ENCODE data around the gene RNF144B.
"Not testable (repeated sequence)": the region's sequence is repeated elsewhere in the genome, so short reads cannot be mapped to it uniquely, and the experiment has no call there.

Gene RNF144B

DNA sequence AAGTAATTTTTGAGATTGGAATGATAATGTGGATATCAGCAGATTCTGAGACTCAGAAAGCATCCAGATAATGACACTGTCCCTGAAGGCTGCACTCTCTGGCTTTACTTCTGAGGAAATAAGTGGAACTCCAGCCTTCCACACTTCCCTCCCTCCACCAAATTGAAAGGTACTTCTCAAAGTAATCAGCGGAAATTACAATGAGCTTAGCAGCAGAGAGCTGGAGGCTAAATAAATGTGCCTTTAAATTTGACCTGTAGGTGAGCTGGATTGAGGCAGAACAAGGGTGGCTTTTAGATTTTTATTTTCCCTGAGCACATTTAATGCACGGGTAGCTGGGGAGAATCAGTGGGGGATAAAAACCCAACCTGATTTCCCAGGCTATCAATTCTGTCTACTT, 39.3 kb upstream of the RNF144B start:
- in situ Hi-C loops (cut with HindIII; ENCODE audit: low sequenced_read_pairs) = no loop called here
- no peak overlapping the region for H3K4me3 ChIP-seq (ENCODE audit: low read depth, low read length)
- no peak for TF ChIP-seq CTCF (IDR thresholded peaks at IDR 0.05; ENCODE audit: low read depth, low read length)

GRCh38 chr6:18349386-18349785, 37.8 kb upstream of the RNF144B start:
- no peak for TF ChIP-seq CTCF (IDR thresholded peaks at IDR 0.05; ENCODE audit: low read depth, low read length)
- in situ Hi-C loops (cut with HindIII; ENCODE audit: low sequenced_read_pairs) = no loop called here
- no peak overlapping the region for H3K4me3 ChIP-seq (ENCODE audit: low read depth, low read length)
- no peak for DNase-seq (ENCODE audit: low read depth, low spot score)

More for the DNA sequence above, 39.3 kb upstream of the RNF144B start:
- no peak for DNase-seq (ENCODE audit: low read depth, low spot score)

DNA sequence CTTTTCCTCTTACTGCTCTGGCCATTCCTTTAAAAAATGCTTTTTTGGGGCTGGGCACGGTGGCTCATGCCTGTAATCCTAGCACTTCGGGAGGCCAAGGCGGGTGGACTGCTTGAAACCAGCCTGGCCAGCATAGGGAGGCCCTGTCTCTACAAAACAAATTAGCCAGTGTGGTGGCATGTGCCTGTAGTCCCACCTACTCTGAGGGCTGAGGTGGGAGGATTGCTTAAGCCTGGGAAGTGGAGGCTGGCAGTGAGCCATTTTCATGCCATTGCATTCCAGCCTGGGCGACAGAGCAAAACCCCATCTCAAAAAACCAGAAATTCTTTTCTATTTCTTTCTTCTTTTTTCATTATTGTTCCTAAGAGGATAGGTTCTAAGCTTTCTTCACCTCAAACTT, 36.9 kb upstream of the RNF144B start:
- in situ Hi-C loops (cut with HindIII; ENCODE audit: low sequenced_read_pairs) = no loop called here
- H3K4me3 ChIP-seq (ENCODE audit: low read depth, low read length) = no peak overlapping the region
- no peak for TF ChIP-seq CTCF (IDR thresholded peaks at IDR 0.05; ENCODE audit: low read depth, low read length)
- DNase-seq (ENCODE audit: low read depth, low spot score) = no peak

GRCh38 chr6:18350712-18351111, 36.4 kb upstream of the RNF144B start:
- in situ Hi-C loops (cut with HindIII; ENCODE audit: low sequenced_read_pairs) = no loop called here
- TF ChIP-seq CTCF (IDR thresholded peaks at IDR 0.05; ENCODE audit: low read depth, low read length) = no peak
- no peak for DNase-seq (ENCODE audit: low read depth, low spot score)
- no peak overlapping the region for H3K4me3 ChIP-seq (ENCODE audit: low read depth, low read length)

DNA sequence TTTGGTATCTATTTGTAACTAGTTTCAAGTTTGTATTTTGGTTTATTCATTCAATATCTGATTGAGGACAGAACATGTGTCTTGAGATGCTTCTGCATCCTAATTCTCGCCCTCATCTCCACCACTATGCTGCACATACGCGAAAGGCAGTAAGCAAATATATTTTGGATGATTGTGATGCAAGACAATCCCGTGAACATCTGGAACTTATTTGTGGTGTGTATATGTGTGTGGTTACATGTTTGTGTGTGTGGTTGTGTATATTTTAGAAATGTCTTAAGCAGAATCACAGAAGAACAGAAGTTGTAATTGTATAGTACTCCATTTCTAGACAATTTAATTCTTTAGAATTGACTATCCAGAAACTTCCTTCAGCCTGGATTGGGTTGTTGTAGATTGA, 35.1 kb upstream of the RNF144B start:
- no peak for DNase-seq (ENCODE audit: low read depth, low spot score)
- in situ Hi-C loops (cut with HindIII; ENCODE audit: low sequenced_read_pairs) = no loop called here

DNA sequence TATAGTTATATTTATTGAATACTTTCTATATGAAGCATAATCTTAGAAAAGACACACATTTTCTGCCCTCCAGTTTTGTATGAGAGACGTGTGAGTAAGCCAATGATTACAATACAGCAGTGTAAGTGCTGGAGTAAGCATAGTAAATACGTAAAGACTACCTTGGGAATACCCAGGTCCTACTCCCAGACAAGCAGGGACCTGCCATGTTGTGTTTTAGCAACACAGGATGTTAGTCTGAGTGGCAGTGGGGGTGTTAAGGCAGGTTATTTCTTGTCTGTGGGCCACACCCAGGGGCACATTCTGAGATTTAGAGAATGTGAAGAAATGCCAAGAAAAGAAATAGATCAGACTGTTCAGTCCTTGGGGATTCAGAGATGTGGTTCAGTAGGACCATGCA, 34.3 kb upstream of the RNF144B start:
- DNase-seq (ENCODE audit: low read depth, low spot score) = no peak
- no peak overlapping the region for H3K4me3 ChIP-seq (ENCODE audit: low read depth, low read length)
- TF ChIP-seq CTCF (IDR thresholded peaks at IDR 0.05; ENCODE audit: low read depth, low read length) = no peak
- in situ Hi-C loops (cut with HindIII; ENCODE audit: low sequenced_read_pairs) = no loop called here

More for the DNA sequence above, 35.1 kb upstream of the RNF144B start:
- no peak overlapping the region for H3K4me3 ChIP-seq (ENCODE audit: low read depth, low read length)
- TF ChIP-seq CTCF (IDR thresholded peaks at IDR 0.05; ENCODE audit: low read depth, low read length) = no peak

DNA sequence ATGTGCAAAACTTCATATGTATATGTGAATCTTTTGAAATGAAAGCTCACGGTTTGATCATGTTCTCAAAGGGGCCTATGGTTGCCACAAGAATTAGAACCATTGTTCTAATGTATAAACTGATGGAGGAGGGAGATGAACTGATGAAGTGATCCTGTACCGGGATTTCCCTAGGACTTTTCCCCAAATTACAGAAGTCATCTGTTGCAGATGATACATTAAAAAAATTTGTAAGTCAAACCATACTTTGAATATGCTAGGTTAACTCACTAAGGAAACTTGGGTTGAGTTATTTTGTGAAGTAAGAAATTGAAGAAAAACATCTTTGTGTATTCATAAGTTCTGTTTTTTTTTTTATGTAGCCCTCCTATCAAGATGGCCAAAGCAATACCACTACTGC, 33.9 kb upstream of the RNF144B start:
- TF ChIP-seq CTCF (IDR thresholded peaks at IDR 0.05; ENCODE audit: low read depth, low read length) = no peak
- no peak overlapping the region for H3K4me3 ChIP-seq (ENCODE audit: low read depth, low read length)

GRCh38 chr6:18357546-18357945, 29.6 kb upstream of the RNF144B start:
- in situ Hi-C loops (cut with HindIII; ENCODE audit: low sequenced_read_pairs); DNase-seq (ENCODE audit: low read depth, low spot score); H3K4me3 ChIP-seq (ENCODE audit: low read depth, low read length): not testable (repeated sequence)

More for the DNA sequence above, 33.9 kb upstream of the RNF144B start:
- in situ Hi-C loops (cut with HindIII; ENCODE audit: low sequenced_read_pairs) = no loop called here
- no peak for DNase-seq (ENCODE audit: low read depth, low spot score)

Measured in astrocyte of the spinal cord (primary cell).